Activated T-helper 1 cell treated with anti-CD3 and anti-CD28 coated beads, Interleukin-2, amount 50 U/mL, for 16 hours (primary cell): Measurements from ENCODE around the gene OBSCN.

Experiments
- DNase-seq, 2 donors: peaks; one replicate each; pipeline ENCODE4 v3.0.0-alpha.2; 2020; ENCODE audit warnings: low read depth in 1 of 2, low spot score in 1 of 2

The OBSCN gene

DNA sequence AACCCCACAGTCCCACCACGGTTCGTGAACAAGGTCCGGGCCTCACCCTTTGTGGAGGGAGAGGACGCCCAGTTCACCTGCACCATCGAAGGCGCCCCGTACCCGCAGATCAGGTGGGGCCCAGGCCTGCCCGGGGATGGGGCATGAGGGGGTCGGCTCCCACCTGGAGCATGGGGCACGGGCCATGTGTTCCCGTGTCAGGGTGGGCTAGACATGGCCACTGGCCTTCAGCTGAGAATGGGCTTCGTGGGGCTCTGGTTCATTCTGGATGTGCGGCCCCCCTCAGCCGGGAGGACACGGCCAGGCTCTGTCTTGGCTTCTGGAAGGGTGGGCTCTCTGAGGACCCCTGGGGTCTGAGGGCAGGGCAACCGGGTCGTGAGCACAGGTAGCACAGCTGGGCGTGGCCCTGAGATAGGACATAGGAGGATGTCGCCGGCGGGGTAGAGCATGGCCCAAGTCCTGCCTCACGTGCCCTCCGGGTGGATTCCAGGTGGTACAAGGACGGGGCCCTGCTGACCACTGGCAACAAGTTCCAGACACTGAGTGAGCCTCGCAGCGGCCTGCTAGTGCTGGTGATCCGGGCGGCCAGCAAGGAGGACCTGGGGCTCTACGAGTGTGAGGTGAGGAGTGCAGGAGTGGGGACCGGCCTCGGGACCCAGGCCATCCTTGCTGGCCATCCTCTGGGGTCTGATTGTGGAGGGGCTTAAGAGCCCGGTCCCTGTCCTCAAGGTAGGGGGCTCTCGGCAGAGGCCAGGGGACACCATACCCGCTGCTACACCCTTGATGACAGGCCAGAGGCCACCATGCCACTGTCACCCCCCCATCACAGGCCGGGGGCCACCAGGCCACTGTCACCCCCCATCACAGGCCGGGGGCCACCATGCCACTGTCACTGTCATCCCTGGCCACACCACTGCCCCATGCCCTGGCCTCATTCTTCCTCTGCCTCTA, 143.3 kb downstream of the OBSCN start:
- DNase-seq, result no peak

DNA sequence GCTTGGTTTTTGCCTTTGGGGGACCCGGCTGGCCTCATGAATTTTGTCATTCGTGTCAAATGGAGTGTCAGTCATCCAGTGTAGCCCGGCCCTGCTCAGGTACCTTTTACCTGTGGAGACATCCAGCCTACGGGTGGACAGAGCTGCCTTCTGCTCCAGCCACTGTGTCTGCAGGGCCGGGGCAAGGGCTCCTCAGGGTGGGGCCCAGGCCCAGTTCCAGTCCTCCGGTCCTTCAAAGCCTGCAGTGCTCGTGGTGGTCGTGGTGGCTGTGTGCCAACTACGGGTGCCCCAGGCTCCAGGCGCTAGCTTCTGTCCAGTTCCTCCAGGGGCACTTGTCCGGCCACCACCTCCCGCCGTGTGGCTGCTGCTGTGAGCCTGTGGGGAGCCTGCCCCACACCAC, 144.0 kb downstream of the OBSCN start:
- DNase-seq, result no peak

DNA sequence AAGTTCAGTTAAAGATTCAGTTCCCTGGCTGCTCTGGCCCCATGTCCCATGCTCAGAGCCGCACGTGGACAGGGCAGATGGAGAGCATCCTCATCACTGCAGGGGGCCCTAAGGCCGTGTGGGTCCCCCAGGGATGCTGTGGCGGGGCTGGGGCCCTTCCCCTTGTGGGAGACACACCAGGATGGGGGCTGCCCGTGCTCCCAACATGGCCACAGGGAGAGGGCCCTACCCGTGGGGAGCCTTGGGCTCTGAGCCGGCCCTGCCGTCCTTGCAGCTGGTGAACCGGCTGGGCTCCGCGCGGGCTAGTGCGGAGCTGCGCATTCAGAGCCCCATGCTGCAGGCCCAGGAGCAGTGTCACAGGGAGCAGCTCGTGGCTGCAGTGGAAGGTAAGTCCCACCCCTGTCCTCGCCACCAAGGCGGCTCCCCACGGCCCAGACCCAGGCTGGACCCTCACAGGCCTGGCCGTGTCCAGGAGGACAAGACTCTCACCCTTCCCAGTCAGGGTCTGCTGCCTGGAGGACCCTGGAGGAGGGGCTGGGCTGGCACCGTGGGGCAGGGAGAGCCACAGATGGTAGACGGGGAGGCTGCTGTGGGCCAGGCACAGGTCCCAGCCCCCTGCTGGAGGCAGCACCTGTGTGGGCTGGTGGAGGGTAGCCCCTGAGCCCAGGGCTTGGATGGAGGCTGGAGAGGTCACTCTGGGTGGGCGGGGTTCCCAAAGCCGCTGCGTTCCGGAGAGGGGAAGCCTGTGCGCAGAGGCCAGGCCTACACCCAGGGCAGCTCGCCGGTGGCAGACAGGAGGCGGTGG, 145.0 kb downstream of the OBSCN start:
- no peak for DNase-seq

DNA sequence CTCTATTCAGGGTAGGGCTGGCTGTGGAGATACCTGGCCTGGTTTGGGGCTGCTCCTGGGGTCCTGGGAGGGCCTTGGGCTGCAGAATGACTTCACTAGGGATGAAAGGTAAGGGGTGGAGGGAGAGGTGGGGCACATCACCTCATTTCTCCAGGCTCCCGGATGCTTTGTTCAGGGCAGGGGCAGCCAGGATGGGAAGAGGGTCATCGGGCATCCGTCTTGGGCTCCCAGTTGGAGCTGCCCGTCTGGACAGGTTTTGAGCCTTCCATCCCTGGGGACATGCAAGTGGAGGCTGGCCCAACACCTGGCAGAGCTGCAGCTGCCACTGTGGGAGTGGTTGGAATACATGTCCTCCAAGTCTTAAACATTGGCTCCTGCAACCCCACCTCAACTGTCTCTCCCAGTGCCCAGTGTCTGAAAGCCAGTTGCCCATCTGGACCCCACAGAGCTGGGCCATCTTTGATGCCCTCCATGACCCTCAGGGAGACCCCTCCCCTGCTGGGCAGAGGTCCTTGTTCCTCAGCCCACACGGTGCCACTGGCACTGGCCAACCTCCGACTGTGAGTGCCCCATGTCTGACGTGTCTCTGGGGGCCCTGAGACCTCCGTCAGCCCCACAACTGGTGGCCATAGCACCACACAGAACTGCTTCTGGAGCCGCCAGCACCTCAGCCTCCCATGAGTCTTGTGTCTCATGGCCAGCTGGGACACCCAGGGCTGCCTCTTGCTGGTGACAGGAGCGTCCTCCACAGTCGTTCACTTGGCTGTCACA, 145.9 kb downstream of the OBSCN start:
- no peak for DNase-seq

DNA sequence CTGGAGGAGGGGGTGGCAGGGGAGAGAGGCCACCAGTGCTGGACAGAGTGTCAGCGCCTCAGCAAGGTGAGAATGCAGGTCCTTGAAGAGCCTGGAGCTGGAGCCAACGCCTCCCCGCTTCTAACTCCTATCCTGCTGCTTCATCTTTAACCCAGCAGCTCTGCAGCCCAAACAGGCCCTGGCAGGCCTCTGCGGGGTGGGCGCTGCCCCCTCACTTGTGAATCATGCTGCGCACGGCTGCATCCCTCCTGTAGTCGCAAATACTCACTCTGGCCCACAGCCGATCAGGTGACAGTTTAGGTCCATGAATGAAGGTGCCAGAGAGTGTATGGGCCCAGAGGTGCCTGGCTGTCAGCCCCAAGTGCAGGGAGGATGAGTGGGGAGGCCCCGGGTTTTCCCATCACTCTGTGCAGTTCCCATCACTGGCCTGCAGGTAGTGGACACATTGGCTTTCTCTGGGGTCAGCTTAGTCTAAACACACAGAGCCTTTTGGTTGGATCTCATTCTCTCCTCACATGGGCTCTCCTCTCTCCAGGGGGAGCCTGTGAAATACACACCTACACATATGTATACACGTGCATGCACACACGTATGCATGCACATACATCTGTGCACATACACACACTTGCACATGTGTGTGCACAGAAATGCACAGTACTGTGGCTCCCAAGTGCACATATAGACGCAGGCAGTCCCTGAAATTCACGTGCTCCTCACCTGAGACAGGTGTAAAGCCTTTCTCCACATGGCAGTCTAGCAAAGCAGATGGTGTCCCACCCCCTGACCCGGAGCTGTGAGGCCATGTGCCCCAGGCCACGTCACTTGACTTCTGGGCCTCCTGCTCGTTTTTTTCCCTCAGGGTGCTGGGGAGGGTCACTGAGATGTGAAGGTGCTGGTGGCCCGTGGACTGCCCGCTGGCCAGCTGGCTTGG, 146.8 kb downstream of the OBSCN start:
- no peak for DNase-seq

DNA sequence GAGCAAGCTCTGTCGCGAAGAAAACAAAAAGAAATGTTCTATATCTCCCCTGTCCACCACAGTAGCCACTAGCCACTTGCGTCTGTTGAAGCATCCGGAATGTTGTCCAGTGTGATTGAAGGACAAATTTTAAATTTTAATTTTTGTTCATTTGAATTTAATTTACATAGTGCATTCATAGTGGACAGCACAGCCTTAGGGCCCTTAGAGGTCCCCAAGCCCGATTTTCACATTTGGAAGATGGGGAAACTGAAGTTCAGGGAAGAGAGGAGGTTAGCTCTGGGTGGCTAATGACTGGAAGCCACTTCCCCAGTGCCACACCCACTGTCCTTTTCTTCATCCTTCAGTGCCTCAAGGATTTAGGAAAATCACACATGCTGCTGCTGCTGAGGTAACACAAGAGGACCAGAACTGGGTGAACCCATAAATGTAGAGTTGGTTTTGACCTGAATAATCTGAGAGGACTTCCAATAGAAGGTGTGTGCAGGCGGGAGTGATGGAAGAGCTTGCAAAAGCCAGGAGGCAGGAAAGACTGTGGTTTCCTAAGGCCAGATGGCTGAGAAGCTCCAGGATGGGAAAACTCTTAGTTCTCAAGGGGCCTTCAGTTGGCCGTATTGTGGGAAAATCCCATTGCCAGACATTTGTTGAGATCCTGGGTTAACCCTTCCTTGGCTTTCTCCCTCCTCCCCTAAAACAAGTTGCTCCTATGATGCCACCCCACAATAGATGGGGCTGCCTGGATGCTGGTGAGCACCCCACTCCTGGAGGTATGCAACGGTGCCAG, 149.2 kb downstream of the OBSCN start:
- DNase-seq, result no peak

DNA sequence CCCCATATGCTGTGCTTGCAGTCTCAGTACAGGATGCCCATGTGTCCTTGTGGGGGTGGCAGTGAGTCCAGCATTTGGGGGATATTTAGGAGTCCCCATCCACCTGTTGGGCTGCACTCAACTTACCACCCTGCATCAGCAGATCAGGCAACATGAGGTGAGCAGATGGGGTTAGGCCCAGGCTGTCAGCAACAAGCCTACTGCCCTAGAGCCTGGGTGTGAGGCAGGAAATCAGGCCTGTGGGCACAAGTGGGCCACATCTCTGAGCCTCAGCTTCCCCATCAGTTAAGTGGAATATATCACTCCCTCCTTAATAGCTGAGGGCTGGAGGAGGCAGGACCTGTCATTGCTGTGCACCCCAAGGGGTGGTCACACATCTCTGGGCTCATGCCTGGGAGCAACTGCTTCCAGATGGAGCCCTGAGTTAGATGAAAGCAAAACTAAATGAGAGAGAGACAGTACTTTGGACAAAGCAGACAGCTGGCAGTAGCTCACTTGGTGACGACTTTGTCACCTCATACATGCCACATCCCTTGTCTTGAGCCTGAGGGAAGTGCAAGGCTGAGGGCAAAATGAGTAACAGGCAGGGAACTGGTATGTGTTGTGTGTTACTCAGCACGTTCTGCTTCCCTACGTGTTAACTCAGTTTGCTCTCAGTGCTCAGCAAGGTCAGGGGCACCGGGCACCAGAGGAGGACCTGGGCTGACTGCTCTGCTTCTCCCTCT, 150.4 kb downstream of the OBSCN start:
- no peak for DNase-seq

DNA sequence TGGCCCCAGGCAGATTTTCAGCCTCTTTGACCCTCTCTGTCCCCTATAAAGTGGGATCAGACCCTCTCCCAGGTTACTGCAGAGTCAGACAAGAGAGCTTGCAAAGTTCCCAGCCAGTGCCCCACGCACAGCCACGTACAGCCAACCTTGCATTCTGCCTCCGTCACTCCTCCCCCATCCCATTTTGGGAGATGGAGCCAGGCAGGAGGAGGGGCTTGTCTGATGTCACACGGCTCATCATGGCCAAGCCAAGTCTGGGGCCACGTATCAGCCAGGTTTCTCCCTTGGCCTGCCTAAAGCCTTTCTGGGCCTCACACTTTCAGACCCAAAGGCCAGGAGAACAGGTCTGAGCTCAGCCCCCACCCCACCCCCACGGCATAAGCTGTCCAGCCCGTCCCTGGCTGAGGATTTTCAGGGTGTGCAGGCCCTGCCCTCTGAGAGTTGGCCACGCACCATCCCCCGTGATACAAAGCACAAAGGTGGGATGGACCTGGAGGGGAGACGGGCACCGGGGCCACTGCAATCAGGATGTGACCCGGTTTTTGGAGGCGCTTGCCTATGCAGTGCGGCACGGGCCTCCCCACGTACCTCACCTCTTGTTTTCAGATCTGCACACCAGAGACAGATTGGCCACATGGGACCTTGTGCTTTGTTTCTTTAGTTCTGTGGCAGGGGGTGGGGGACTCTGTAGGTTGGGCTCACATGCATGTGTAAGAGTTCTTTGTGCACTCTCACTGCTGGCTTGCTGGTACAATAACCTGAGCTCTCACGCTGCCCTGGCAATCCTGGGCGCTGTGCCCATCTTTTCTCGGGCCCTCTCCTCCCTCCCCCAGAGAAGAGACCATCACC, 151.1 kb downstream of the OBSCN start:
- no peak for DNase-seq

DNA sequence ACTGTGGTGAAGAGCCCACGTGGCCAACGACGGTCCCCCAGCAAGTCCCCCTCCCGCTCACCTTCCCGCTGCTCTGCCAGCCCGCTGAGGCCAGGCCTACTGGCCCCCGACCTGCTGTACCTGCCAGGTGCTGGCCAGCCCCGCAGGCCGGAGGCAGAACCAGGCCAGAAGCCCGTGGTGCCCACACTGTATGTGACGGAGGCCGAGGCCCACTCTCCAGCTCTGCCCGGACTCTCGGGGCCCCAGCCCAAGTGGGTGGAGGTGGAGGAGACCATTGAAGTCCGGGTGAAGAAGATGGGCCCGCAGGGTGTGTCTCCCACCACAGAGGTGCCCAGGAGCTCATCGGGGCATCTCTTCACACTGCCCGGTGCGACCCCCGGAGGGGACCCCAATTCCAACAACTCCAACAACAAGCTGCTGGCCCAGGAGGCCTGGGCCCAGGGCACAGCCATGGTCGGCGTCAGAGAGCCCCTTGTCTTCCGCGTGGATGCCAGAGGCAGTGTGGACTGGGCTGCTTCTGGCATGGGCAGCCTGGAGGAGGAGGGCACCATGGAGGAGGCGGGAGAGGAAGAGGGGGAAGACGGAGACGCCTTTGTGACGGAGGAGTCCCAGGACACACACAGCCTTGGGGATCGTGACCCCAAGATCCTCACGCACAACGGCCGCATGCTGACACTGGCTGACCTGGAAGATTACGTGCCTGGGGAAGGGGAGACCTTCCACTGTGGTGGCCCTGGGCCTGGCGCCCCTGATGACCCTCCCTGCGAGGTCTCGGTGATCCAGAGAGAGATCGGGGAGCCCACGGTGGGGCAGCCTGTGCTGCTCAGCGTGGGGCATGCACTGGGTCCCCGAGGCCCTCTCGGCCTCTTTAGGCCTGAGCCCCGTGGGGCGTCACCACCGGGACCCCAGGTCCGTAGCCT, 152.0 kb downstream of the OBSCN start:
- DNase-seq, result no peak

DNA sequence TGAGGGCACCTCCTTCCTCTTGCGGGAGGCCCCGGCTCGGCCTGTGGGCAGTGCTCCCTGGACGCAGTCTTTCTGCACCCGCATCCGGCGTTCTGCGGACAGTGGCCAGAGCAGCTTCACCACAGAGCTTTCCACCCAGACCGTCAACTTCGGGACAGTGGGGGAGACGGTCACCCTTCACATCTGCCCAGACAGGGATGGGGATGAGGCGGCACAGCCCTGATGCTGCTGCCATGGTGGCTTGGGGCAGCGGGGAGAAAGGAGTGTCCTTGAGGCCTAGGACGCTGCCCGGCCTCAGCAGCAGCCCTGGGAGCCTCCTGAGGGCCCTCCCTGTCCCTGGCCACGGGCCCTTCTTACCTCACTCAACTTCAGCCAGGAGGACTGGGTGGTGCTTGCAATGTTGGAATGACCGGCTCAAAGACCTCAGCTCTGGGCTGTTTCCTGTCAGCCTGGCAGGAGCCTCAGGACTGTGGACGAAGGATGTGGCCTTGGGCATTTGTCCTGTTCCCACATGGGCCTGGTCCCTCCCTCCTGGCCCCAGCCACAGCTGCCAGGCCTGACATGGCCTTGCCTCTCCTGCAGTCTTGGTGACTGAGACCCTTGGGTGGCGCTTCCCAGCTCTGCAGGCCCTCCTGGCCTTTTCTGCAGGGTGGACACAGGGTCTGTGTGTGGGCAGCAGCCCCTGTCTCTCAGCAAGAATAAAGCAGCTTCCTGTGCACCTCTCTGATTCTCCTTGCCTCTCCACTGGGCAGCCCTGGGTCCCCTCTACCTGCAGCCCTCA, 152.9 kb downstream of the OBSCN start:
- no peak for DNase-seq

DNA sequence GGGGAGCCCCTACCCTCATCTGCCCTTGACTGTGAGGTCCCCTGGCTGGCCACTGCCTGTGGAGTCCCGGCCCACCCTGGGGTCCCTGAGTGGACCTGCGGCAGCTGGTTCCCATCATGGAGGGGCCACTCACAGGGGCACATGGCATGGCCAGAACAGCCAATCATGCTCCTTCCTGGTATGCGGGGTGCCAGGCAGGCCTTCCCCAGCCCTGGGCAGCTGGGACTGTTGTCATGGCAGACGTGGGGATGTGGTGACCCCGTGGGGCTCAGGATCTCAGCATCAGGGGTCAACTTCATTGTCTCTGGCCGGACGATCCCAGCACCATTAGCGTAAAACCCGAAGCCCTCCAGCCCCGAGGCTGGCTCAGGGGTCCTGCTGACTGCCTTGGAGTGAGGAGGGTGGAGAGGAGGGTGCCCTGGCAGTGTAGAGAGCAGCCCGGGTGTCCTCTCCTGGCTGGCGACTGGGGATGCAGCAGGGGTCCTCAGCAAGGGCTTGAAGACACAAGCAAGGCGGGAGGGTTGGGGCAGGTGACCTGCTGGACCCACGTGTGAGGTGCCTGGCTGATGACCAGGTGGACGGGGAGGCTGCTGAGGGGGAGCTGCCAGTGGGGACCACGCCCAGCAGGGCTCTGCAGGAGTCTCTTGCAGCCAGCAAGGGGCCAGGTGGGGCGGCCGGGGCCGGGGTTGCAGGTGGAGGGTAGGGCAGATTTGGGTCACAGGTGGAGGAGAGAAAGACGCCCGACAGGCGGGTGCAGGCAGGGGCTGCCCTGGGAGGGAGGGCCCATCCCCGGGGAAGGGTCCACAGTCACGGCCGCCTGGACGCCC, 153.7 kb downstream of the OBSCN start:
- DNase-seq, result no peak

DNA sequence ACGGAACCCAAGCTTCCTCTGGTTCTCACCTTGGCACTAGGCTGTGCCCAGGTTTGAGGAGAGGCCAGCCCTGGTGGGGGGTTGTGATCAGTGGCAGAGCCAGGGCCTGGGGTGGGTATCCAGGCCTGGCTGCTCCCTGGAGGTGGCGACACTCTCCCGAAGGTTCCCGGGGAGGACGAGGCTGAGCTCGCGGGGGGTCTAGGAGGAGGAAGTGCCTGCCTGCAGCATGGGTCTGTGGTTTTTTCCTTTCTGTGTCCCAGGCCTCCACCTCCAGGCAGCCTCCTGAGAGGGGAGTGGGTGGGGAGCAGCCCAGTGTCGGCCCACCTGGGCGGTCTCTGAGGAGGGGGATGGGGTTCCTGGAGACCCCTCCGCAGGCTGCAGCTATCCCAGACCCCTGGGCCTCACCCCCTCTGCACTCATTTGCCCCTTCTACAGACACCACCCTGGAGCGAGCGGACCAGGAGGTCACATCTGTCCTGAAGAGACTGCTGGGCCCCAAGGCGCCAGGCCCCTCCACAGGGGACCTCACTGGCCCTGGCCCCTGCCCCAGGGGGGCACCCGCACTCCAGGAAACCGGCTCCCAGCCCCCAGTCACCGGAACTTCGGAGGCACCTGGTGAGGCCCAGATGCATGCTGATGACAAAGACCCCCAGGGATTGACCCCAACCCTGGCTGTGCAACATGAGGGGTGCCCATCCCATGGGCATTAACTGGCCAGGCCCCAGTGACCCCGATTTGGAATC, 154.5 kb downstream of the OBSCN start:
- no peak for DNase-seq

DNA sequence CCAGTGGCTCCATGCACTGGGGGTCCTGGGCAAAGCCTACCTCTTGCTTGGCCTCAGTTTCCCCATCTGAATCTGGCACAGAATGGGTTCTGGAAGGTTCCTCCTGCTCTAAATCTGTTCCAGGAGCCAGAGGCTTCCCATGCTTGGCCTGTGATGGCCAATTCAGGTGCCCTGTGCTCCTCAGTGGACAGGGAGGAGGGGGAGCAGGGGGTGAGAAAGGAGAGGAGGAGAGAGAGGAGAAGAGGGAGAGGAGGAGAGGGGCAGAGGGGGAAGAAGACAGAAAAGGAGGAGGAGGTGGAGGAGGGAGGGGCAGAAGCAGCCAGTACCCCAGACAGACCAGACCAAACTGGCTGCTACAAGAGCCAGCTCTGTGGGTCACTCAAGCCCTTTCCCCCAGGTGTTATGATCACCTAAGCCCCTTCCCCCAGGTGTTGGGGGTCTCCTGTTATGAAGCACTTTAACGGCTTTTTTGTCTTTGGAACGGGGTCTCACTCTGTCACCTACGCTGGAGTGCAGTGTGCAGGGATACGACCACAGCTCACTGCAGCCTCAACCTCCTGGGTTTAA, 155.1 kb downstream of the OBSCN start:
- DNase-seq, result no peak

DNA sequence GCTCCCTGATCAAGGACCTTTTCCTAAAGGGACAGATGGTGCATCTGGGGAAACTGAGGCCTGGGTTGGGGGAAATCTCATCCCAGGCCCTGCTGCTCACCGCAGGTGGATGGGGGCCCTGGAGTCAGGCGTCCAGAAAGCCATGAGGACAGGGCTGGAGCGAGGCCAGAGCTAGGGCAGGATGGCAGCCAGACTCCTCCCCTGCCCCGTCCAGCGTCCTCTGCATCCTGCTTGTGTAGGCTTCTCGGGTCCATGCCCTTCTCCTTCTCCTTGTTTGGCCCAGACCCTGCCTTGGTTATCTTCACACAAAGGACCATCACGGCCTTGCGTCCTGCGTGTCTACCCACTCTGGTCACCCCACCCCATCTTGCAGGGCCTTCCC, 155.8 kb downstream of the OBSCN start:
- no peak for DNase-seq
